ENCODE measurements around the gene CTAGE4.
"Not testable (repeated sequence)": the region's sequence is repeated elsewhere in the genome, so short reads cannot be mapped to it uniquely, and the experiment has no call there.

The CTAGE4 gene

DNA sequence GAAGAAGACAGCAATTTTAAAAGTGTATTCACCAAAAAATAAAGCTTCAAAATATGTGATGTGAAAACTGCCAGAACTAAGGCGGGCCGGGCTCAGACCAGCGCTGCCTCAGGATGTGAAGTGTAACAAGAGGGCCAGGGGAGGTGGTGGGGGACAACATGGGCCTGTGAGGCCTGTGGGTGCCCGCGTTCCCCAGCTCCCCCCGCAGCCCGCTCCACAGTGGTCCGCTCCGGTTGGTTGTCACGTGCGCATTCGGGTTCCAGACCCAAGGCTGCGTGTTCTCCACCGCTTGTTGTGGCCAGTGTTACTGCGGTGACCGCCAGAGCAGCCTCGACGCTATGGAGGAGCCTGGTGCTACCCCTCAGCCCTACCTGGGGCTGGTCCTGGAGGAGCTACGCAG, at the start of gene CTAGE4:
CTAGE4 (plus strand) TSS at position 301 of the 400 bp plus-strand sequence; CDS start at position 339, 38 bp downstream.
- not testable (repeated sequence) for H3K4me3 Mint-ChIP-seq; H3K4me1 Mint-ChIP-seq (ENCODE audit: low read depth); H3K27ac Mint-ChIP-seq; H3K36me3 Mint-ChIP-seq; H3K27me3 Mint-ChIP-seq; H3K9me3 Mint-ChIP-seq (ENCODE audit: low read depth)

- Mint-ChIP-seq H3K27ac (no peak overlapping the region), H3K4me1 (ENCODE audit: low read depth) (no peaks in the 10 kb centered on the region), H3K27me3 (peaks cover 4% of the 10 kb centered on the region)
These were observed 49.1 kb upstream of the CTAGE4 start for GRCh38 chr7:144134116-144134515.

GRCh38 chr7:144137501-144137900, 45.8 kb upstream of the CTAGE4 start:
- H3K9me3 Mint-ChIP-seq (ENCODE audit: low read depth) = no peaks in the 10 kb centered on the region
- H3K27me3 Mint-ChIP-seq = peaks cover 6% of the 10 kb centered on the region
- no peak overlapping the region for H3K4me3 Mint-ChIP-seq
- H3K4me1 Mint-ChIP-seq (ENCODE audit: low read depth) = no peaks in the 10 kb centered on the region
- H3K36me3 Mint-ChIP-seq = peaks cover 3% of the 10 kb centered on the region
- no peak overlapping the region for H3K27ac Mint-ChIP-seq

More at GRCh38 chr7:144134116-144134515, 49.1 kb upstream of the CTAGE4 start:
- H3K36me3 Mint-ChIP-seq = no peaks in the 10 kb centered on the region
- no peak overlapping the region for H3K4me3 Mint-ChIP-seq
- no peaks in the 10 kb centered on the region for H3K9me3 Mint-ChIP-seq (ENCODE audit: low read depth)

DNA sequence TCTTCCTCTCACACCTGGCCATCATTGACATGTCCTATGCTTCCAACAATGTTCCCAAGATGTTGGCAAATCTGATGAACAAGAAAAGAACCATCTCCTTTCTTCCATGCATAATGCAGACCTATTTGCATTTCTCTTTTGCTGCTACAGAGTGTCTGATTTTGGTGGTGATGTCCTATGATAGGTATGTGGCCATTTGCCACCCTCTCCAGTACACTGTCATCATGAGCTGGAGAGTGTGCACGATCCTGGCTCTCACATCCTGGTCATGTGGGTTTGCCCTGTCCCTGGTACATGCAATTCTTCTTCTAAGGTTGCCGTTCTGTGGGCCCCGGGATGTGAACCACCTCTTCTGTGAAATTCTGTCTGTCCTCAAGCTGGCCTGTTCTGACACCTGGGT, 41.1 kb upstream of the CTAGE4 start:
- Mint-ChIP-seq H3K27me3 (peaks cover 2% of the 10 kb centered on the region), H3K36me3 (peaks cover 7% of the 10 kb centered on the region), H3K27ac (no peak overlapping the region), H3K4me3 (no peak overlapping the region), H3K4me1 (ENCODE audit: low read depth) (no peaks in the 10 kb centered on the region), H3K9me3 (ENCODE audit: low read depth) (peaks cover 7% of the 10 kb centered on the region)

DNA sequence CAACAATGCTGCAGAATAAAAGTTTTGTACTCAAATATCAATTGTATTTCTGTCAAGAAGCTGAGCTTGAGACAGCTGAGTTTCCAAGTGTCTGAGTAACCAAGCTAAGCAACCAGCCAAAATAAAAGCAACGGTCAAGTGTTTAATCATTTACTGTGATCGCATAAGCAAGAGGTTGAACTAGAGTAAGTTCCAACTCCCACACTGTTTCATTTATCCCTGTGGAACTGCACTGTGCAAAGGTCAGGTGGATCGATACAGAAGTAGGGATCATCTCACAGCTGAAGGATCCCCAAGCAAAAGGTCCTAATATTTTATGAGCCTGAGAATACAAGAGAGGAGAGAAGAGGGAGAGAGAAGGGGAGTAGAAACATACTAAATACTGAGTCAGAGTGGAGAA, 38.8 kb upstream of the CTAGE4 start:
- H3K27me3 Mint-ChIP-seq = peaks cover 6% of the 10 kb centered on the region
- H3K9me3 Mint-ChIP-seq (ENCODE audit: low read depth) = peaks cover 25% of the 10 kb centered on the region
- H3K4me1 Mint-ChIP-seq (ENCODE audit: low read depth) = no peaks in the 10 kb centered on the region
- H3K36me3 Mint-ChIP-seq = peaks cover 24% of the 10 kb centered on the region
- no peak overlapping the region for H3K4me3 Mint-ChIP-seq
- no peak overlapping the region for H3K27ac Mint-ChIP-seq

DNA sequence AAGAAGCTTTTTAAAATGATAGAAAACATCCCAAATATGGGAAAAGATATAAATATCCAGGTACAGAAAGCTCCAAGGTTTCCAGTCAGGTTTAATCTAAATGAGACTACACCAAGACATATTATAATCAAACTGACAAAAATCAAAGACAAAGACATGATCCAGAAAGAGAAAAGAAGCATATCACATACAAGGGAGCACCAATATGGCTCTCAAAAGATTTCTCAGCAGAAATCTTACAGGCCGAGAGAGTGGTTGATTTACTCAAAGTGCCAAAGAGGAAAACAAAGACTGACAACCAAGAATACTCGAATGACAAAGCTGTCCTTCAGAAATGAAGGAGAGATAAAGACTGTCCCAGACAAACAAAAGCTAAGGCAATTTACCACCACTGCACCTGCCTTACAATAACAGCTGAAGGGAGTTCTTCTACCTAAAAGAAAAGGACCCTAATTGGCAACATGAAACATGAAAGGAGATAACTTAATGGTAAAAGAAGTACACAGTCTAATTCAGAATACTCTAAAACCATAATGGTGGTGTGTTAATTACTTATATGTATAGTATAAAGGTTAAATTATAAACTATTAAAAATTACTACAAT, 34.9 kb upstream of the CTAGE4 start:
- Mint-ChIP-seq H3K4me1 (ENCODE audit: low read depth) (no peaks in the 10 kb centered on the region), H3K9me3 (ENCODE audit: low read depth) (peaks cover 42% of the 10 kb centered on the region), H3K4me3 (no peak overlapping the region), H3K36me3 (peaks cover 28% of the 10 kb centered on the region), H3K27ac (no peak overlapping the region), H3K27me3 (peaks cover 17% of the 10 kb centered on the region)

DNA sequence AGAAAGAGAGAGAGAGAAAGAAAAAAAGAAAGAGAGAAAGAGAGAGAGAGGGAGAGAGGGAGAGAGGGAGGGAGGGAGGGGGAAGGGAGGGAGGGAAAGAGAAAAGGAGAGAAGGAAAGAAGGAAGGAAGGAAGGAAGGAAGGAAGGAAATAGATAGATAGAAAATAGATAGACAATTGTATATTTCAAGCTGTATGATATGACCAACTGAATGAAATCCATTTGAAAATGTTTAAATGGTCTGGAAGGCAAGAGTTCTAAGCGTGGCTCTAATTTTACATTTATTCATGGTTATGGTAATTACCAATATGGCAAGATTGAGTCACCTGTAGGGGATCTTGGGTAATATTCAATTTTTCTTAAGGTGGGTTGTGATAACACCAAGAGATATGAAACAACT, 24.4 kb upstream of the CTAGE4 start:
- no peak overlapping the region for H3K4me3 Mint-ChIP-seq
- no peak overlapping the region for H3K27ac Mint-ChIP-seq
- peaks cover 8% of the 10 kb centered on the region for H3K27me3 Mint-ChIP-seq
- no peaks in the 10 kb centered on the region for H3K36me3 Mint-ChIP-seq
- no peaks in the 10 kb centered on the region for H3K4me1 Mint-ChIP-seq (ENCODE audit: low read depth)
- H3K9me3 Mint-ChIP-seq (ENCODE audit: low read depth) = no peaks in the 10 kb centered on the region

- Mint-ChIP-seq H3K36me3 (peaks cover 5% of the 10 kb centered on the region), H3K9me3 (ENCODE audit: low read depth) (no peaks in the 10 kb centered on the region), H3K4me3 (no peak overlapping the region), H3K27me3 (peaks cover 9% of the 10 kb centered on the region), H3K27ac (no peak overlapping the region), H3K4me1 (ENCODE audit: low read depth) (no peaks in the 10 kb centered on the region)
These were observed 18.5 kb upstream of the CTAGE4 start for GRCh38 chr7:144164784-144165183.

GRCh38 chr7:144171594-144172350, 11.5 kb upstream of the CTAGE4 start:
- not testable (repeated sequence) for H3K9me3 Mint-ChIP-seq (ENCODE audit: low read depth); H3K27me3 Mint-ChIP-seq; H3K4me1 Mint-ChIP-seq (ENCODE audit: low read depth); H3K36me3 Mint-ChIP-seq; H3K27ac Mint-ChIP-seq; H3K4me3 Mint-ChIP-seq

- peaks cover 3% of the 10 kb centered on the region for H3K9me3 Mint-ChIP-seq (ENCODE audit: low read depth)
- no peak overlapping the region for H3K27ac Mint-ChIP-seq
- peaks cover 3% of the 10 kb centered on the region for H3K4me1 Mint-ChIP-seq (ENCODE audit: low read depth)
- H3K27me3 Mint-ChIP-seq = peaks cover 9% of the 10 kb centered on the region
- no peaks in the 10 kb centered on the region for H3K36me3 Mint-ChIP-seq
- no peak overlapping the region for H3K4me3 Mint-ChIP-seq
These were observed 8.7 kb upstream of the CTAGE4 start for GRCh38 chr7:144174613-144175012.

DNA sequence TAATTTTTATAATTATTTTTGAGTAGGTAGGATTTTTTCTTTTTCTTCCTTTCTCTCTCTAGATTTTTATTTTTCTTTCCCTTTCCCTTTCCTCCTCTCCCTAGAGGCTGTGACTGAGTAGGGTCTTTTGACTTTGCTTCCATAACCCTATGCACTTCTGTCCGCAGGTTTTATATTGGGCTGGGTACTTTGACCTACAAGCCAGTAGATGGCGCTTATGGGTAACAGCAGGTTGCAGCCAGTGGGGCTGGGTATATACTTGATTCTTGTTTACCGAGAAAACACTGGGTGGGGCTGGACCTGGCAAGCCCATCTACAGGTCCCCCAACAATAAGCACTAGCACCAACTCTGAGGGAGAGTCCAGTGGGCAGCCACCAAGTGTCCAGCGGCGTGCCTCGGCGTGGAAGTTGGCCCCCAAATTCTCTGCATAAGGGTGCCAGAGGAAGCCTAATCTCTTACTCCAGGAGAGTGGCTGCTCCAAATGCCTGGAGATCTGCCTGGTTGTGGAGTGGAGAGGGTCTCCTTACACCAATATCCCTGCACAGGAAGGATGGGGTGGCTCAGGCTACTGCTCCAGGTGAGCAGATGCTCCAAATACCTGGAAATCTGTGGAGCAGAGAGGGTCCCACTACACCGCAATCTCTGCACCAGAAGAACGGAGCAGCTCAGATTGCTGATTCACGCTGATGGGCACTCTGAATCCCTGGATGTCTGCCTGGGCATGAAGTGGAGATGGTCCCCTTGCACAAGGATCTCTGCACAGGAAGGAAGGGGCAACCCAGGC, 4.7 kb upstream of the CTAGE4 start:
- not testable (repeated sequence) for H3K36me3 Mint-ChIP-seq; H3K4me1 Mint-ChIP-seq (ENCODE audit: low read depth); H3K27ac Mint-ChIP-seq; H3K27me3 Mint-ChIP-seq; H3K4me3 Mint-ChIP-seq; H3K9me3 Mint-ChIP-seq (ENCODE audit: low read depth)

GRCh38 chr7:144179165-144179479, 4.1 kb upstream of the CTAGE4 start:
- not testable (repeated sequence) for H3K4me3 Mint-ChIP-seq; H3K36me3 Mint-ChIP-seq; H3K4me1 Mint-ChIP-seq (ENCODE audit: low read depth); H3K27me3 Mint-ChIP-seq; H3K27ac Mint-ChIP-seq; H3K9me3 Mint-ChIP-seq (ENCODE audit: low read depth)

DNA sequence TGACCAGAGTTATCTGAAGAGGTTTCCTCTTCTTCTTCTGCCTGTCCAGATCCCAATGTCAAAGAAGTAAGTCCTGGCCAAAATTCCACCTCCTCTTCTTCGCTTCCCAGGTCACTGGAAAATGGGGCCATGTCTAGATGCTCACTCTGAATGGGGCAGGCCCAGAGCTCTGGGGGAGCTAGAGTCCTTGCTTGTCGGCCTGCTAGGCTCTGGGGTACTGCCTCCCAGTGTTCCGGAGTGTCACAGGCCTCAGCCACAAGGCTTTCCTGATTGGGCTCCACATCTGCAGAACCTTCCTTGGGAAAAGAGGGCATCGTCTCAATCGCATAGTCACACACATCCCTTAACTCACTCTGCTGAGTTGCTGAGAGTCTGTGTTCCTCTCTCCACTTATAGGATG, 4.6 kb downstream of the CTAGE4 start:
- not testable (repeated sequence) for H3K27ac Mint-ChIP-seq; H3K36me3 Mint-ChIP-seq; H3K27me3 Mint-ChIP-seq; H3K4me1 Mint-ChIP-seq (ENCODE audit: low read depth); H3K4me3 Mint-ChIP-seq; H3K9me3 Mint-ChIP-seq (ENCODE audit: low read depth)

GRCh38 chr7:144188578-144189171, 5.4 kb downstream of the CTAGE4 start:
- not testable (repeated sequence) for H3K4me3 Mint-ChIP-seq; H3K27ac Mint-ChIP-seq; H3K9me3 Mint-ChIP-seq (ENCODE audit: low read depth); H3K36me3 Mint-ChIP-seq; H3K4me1 Mint-ChIP-seq (ENCODE audit: low read depth); H3K27me3 Mint-ChIP-seq

- H3K27me3 Mint-ChIP-seq; H3K4me1 Mint-ChIP-seq (ENCODE audit: low read depth); H3K27ac Mint-ChIP-seq; H3K4me3 Mint-ChIP-seq; H3K36me3 Mint-ChIP-seq; H3K9me3 Mint-ChIP-seq (ENCODE audit: low read depth): not testable (repeated sequence)
These were observed 10.5 kb downstream of the CTAGE4 start for GRCh38 chr7:144193782-144194181.
